GM19324 (cell line): ENCODE data around the gene GRAMD1A.

Experiments
- ATAC-seq: cut with Tn5 transposase; IDR thresholded peaks from one replicate; pipeline ENCODE4 v1.9.1; 2021; ENCODE audit warnings: mild to moderate bottlenecking, moderate library complexity; ENCODE audit not compliant: unreplicated experiment, low FRiP score

GRAMD1A gene

DNA sequence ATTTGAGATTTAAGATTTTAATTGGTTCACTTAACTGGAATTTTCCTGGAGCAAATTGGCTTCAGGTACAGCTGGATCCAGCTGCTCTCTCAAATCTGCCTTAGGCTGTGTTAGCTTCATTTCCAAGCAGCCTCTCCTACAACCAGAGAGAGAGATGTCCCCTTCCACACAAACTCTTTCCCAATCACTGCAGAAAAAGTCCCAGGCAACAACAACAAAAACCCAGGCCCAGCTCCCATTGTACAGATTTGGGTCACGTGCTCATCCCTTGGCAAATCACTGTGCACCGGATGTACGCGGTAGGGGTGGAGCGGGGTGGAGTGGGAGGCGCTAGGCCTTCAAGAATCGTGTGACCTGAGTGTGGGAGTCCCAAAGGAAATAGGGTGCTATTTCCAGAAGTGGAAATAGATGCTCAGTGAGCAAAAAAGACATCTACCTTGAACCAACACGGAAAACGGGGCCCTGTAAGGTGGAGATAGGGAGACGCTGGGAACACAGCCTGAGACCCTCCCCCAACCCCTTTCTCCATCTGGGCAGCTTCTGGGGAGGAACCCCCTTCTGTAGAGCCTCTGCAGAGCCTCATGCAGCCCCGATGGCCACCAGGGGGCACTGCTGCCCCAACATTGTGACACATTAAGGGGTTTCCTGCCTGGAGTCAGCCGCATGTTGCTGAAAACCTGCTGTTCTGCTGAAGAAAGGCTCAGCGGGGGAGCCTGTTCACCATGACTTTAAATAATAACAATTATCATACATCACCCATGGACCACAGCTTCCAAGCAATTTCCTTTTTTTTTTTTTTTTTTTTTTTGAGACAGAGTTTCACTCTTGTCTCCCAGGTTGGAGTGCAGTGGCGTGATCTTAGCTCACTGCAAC, 66.8 kb downstream of the GRAMD1A start:
- ATAC-seq: no peak

DNA sequence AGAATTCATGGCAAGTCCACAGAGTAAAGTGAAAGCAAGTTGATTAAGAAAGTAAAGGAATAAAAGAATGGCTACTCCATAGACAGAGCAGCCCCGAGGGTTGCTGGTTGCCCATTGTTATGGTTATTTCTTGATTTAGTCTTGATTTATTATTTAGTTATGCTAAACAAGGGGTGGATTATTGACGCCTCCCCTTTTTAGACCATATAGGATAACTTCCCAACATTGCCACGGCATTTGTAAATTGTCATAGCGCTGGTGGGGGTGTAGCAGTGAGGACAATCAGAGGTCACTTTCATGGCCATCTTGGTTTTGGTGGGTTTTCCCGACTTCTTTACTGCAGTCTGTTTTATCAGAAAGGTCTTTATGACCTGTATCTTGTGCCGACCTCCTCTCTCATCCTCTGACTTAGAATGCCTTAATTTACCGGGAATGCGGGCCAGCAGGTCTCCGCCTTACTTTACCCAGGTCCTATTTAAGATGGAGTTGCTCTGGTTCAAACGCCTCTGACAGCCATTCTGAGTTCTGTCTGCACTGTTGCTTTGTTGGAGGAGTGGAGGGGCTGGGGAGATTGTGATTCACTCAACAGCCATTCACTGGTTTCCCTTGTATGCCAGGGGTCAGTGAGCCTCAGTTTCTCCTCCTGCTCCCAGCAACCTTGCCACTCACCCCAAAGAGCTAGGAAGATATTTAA, 69.0 kb downstream of the GRAMD1A start:
- ATAC-seq: no peak

DNA sequence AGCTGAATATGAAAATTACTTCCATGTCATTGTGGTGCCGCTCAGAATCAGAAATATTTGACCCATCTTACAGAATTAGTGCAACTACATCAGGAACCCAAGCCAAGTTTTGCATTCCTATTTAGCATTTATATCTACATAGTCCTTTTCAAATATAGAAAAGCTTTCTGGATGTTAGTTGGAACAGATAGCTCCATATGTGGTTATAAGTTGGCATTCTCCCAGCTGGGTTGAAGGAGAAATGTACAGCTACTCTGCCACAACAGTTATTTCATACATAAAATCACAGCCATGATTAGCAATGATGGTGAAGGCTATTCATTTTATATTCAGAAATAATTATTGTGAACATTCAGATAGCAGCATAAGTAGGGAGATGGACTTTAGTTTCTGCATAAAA, 69.6 kb downstream of the GRAMD1A start:
- ATAC-seq: no peak

DNA sequence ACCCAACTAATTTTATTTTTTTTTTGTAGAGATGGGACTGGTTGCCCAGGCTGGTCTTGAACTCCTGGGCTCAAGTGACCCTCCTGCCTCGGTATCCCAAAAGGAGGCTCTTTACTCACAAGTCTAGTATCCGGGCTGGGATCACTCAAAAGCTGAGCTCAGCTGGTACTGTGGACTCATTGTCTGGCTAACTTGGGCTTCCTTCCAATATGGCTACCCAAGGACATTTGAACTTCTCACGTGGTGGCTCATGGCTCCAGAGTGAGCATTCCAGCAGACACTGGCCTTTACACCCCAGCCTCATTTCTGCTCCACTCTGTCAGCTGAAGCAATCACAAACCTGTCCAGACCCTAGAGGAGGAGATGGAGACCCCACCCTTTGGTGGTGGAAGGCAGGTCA, 70.3 kb downstream of the GRAMD1A start:
- no peak for ATAC-seq

GRCh38 chr19:35073516-35073915, 73.4 kb downstream of the GRAMD1A start:
- ATAC-seq: no peak

- ATAC-seq: no peak
These were observed 73.8 kb downstream of the GRAMD1A start for GRCh38 chr19:35073941-35074340.

DNA sequence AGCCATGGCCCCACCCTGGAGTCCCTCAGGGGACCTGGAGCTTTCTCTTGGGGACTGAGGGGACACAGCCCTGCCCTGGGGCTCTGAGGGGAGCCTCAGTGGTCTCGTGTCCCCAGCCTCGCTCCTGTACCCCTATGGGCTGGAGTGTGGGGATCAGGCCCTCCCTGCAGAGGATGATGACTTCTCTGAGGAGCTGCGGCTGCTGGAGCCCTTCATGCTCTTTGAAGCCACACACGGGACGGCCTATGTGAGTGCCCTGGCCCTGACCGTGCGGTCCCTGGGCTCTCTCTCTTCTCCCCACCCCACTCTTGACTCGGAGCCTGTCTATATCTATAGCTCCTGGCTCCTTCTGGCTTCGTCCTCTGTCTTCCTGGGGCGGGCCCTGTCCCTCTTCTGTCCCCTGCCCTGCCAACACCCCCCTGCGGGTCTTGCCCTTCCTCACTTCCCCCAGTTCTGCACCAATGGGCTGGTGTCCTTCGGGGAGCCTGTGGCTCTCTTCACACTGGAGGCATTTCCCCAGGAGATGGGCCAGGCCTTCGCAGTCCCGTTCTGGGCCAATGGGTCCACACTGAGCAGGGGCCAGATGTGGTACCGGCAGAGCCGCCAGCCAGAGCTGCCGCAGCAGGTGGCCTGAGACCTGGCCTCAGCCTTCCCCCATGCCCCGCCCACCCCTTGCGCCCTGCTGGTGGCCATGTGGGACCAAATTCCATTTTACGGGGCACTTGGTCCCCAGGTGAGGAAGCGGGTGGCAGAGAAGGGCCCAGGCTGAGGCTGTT, 74.5 kb downstream of the GRAMD1A start:
- no peak for ATAC-seq

- no peak for ATAC-seq
These were observed 75.3 kb downstream of the GRAMD1A start for GRCh38 chr19:35075202-35076025.

DNA sequence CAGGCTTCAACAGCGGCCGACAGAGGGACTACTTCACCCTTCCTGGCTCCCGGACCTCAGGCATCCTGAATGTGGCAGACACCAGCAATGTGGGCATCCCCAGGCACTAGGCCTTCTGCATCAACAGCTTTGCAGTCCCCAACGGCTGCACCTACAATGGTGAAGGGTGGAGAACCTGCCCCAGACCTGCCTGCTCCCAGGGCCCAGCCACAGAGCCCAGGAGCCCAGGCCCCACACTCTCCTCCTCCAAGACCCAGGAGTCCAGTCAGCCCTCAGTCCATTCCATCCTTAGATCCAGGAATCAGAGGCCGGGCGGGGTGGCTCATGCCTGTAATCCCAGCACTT, 75.9 kb downstream of the GRAMD1A start:
- ATAC-seq: no peak
